Ammon's horn (tissue), 1 donor: Measurements from ENCODE around the gene DNAAF5.
A peak's percentile ranks its signal among the peaks of the same experiment; 100 is the strongest.

ENCODE experiments used
- DNase-seq: peaks from one replicate; pipeline ENCODE4 v3.0.0-alpha.2; 2016; ENCODE audit warnings: low spot score

Gene DNAAF5

GRCh38 chr7:834277-834676 lies 107.8 kb downstream of the DNAAF5 start:
- no peak for DNase-seq

- DNase-seq = no peak
Measured at GRCh38 chr7:835021-835420, 108.5 kb downstream of the DNAAF5 start.

GRCh38 chr7:835485-836401 lies 109.2 kb downstream of the DNAAF5 start:
- DNase-seq = peak; percentile 50
